GM12891 (cell line): ENCODE results near the gene CBLN3.

Experiments used
- POLR2A ChIP-seq: IDR thresholded peaks from 2 replicates; pipeline ENCODE4 v1.6.1; 2011; ENCODE audit warnings: low read depth, low read length, control low read depth
- POLR2AphosphoS5 ChIP-seq: IDR thresholded peaks from 2 replicates; pipeline ENCODE4 v1.6.1; 2011; ENCODE audit warnings: low read depth, low read length, control low read depth
- TAF1 ChIP-seq: IDR thresholded peaks from 2 replicates; pipeline ENCODE4 v1.6.1; 2011; ENCODE audit warnings: low read depth, low read length, control low read depth

GRCh38 chr14:24442240-24443052 lies 13.0 kb upstream of the CBLN3 start, which contains the start of gene SDR39U1:
- TF ChIP-seq TAF1 (peak; percentile 44; the same call in 1 of the 2 replicates), POLR2A (peak; percentile 84), POLR2AphosphoS5 (peak; percentile 83)
